ENCODE measurements around the gene RAD51.

Gene RAD51

GRCh38 chr15:40716165-40716564 is 21.2 kb downstream of the RAD51 start:
- Histone ChIP-seq H2AFZ (ENCODE audit: low read length) (no peak overlapping the region), H3K9ac (ENCODE audit: low read depth, low read length, poor library complexity, severe bottlenecking) (no peak overlapping the region), H4K20me1 (ENCODE audit: insufficient read depth, low read length, poor library complexity, severe bottlenecking) (no peaks in the 10 kb centered on the region), H3K4me1 (ENCODE audit: insufficient read depth, low read length, poor library complexity, severe bottlenecking) (no peaks in the 10 kb centered on the region), H3K4me2 (ENCODE audit: low read depth, low read length, poor library complexity, severe bottlenecking) (no peak overlapping the region), H3K9me3 (ENCODE audit: insufficient read depth, low read depth, low read length) (no peaks in the 10 kb centered on the region), H3K79me2 (ENCODE audit: insufficient read depth, low read length) (no peaks in the 10 kb centered on the region), H3K27me3 (ENCODE audit: insufficient read depth, low read length, poor library complexity, severe bottlenecking) (no peaks in the 10 kb centered on the region), H3K4me3 (ENCODE audit: low read length, poor library complexity, severe bottlenecking) (no peak overlapping the region), H3F3A (ENCODE audit: low read depth) (no peaks in the 10 kb centered on the region), H3K36me3 (ENCODE audit: insufficient read depth, low read length) (peaks cover 64% of the 10 kb centered on the region), H3K9me2 (replicated peaks; ENCODE audit: low read depth, low read length) (no peaks in the 10 kb centered on the region)
- no peak for TF ChIP-seq CTCF (conservative IDR thresholded peaks at IDR 0.05; ENCODE audit: low read length)
- TF ChIP-seq EZH2phosphoT487 (IDR thresholded peaks at IDR 0.05; ENCODE audit: borderline replicate concordance): no peak

GRCh38 chr15:40721701-40722100 is 26.7 kb downstream of the RAD51 start:
- Histone ChIP-seq H3K79me2 (ENCODE audit: insufficient read depth, low read length) (no peaks in the 10 kb centered on the region), H3K9ac (ENCODE audit: low read depth, low read length, poor library complexity, severe bottlenecking) (no peak overlapping the region), H3K36me3 (ENCODE audit: insufficient read depth, low read length) (peaks cover 69% of the 10 kb centered on the region), H3K9me2 (replicated peaks; ENCODE audit: low read depth, low read length) (no peaks in the 10 kb centered on the region), H3K4me1 (ENCODE audit: insufficient read depth, low read length, poor library complexity, severe bottlenecking) (no peaks in the 10 kb centered on the region), H3F3A (ENCODE audit: low read depth) (peaks cover 4% of the 10 kb centered on the region; the same call in 1 of the 2 replicates), H4K20me1 (ENCODE audit: insufficient read depth, low read length, poor library complexity, severe bottlenecking) (no peaks in the 10 kb centered on the region), H3K4me3 (ENCODE audit: low read length, poor library complexity, severe bottlenecking) (no peak overlapping the region), H3K27me3 (ENCODE audit: insufficient read depth, low read length, poor library complexity, severe bottlenecking) (no peaks in the 10 kb centered on the region), H3K9me3 (ENCODE audit: insufficient read depth, low read depth, low read length) (no peaks in the 10 kb centered on the region), H2AFZ (ENCODE audit: low read length) (no peak overlapping the region), H3K4me2 (ENCODE audit: low read depth, low read length, poor library complexity, severe bottlenecking) (no peak overlapping the region)
- TF ChIP-seq EZH2phosphoT487 (IDR thresholded peaks at IDR 0.05; ENCODE audit: borderline replicate concordance) (no peak), CTCF (conservative IDR thresholded peaks at IDR 0.05; ENCODE audit: low read length) (no peak)

- no peak overlapping the region for H3K9ac ChIP-seq (ENCODE audit: low read depth, low read length, poor library complexity, severe bottlenecking)
- H3K4me3 ChIP-seq (ENCODE audit: low read length, poor library complexity, severe bottlenecking): no peak overlapping the region
- no peaks in the 10 kb centered on the region for H3K79me2 ChIP-seq (ENCODE audit: insufficient read depth, low read length)
- no peaks in the 10 kb centered on the region for H4K20me1 ChIP-seq (ENCODE audit: insufficient read depth, low read length, poor library complexity, severe bottlenecking)
- H3K4me2 ChIP-seq (ENCODE audit: low read depth, low read length, poor library complexity, severe bottlenecking): no peak overlapping the region
- H3K9me2 ChIP-seq (replicated peaks; ENCODE audit: low read depth, low read length): no peaks in the 10 kb centered on the region
- H3K9me3 ChIP-seq (ENCODE audit: insufficient read depth, low read depth, low read length): no peaks in the 10 kb centered on the region
- no peaks in the 10 kb centered on the region for H3K4me1 ChIP-seq (ENCODE audit: insufficient read depth, low read length, poor library complexity, severe bottlenecking)
- peaks cover 65% of the 10 kb centered on the region for H3K36me3 ChIP-seq (ENCODE audit: insufficient read depth, low read length)
- peaks cover 4% of the 10 kb centered on the region; the same call in 1 of the 2 replicates for H3F3A ChIP-seq (ENCODE audit: low read depth)
- no peak overlapping the region for H2AFZ ChIP-seq (ENCODE audit: low read length)
- TF ChIP-seq CTCF (conservative IDR thresholded peaks at IDR 0.05; ENCODE audit: low read length) (no peak), EZH2phosphoT487 (IDR thresholded peaks at IDR 0.05; ENCODE audit: borderline replicate concordance) (no peak)
- no peaks in the 10 kb centered on the region for H3K27me3 ChIP-seq (ENCODE audit: insufficient read depth, low read length, poor library complexity, severe bottlenecking)
Measured at GRCh38 chr15:40722354-40722753, 27.4 kb downstream of the RAD51 start.

Measured in Loucy (cell line).